ENCODE results near the gene TIMM17B. TPM values are rescaled to one million over a fixed set of nuclear protein-coding genes. Genes with fewer than 3 reads are reported as not detected.
A peak's percentile ranks its signal among the peaks of the same experiment; 100 is the strongest.

The TIMM17B gene
- total and polyA plus RNA-seq, 2 of the 8 experiments (the other 6 are each of a cell fraction or from before 2014, with no cell fraction given), result 77.8 to 246 TPM

DNA sequence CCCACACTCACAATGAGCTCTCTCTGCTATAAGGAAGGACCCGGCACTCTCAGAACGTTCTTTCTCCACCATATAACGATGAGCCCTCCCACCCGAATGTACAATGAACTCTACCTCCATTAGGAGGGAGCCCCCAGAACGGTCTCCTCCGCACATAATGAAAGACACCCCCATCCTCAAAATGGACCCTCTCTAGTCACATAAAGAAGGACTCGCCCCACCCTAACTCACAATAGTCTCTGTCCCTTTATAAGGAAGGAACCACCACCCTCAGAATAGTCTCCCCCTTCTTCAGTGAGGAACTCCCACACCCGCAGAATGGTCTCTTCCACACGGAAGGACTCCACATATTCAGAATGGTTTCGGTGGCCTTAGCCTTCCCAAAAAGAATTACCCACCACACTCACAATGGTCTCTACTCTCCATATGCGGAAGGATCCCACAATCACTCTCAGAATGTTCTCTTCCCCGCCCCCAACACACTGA, 13.4 kb upstream of the TIMM17B start:
- Histone ChIP-seq H4K5ac (ENCODE audit: insufficient read length, low read depth, low read length) (no peak overlapping the region), H3K56ac (replicated peaks; ENCODE audit: insufficient read length, low read depth, low read length) (no peak overlapping the region), H3K79me1 (ENCODE audit: low read depth, low read length) (no peaks in the 10 kb centered on the region; the same call in 1 of the 2 replicates), H2BK15ac (ENCODE audit: low read length) (no peak overlapping the region), H2BK120ac (replicated peaks; ENCODE audit: low read depth, low read length) (no peak overlapping the region), H3K4ac (replicated peaks; ENCODE audit: insufficient read length, low read depth, low read length) (no peak overlapping the region), H2AFZ (ENCODE audit: low read length) (no peak overlapping the region), H3K79me2 (ENCODE audit: control insufficient read depth in 1 of 2, insufficient read depth in 2 of 2, low read length in 2 of 2) (peaks cover 0 to 28% of the 10 kb centered on the region in 2 experiments; a peak in 2 of 4 replicates), H2BK20ac (ENCODE audit: low read length) (no peak overlapping the region), H4K91ac (replicated peaks; ENCODE audit: insufficient read length, low read length) (no peak overlapping the region), H2BK12ac (ENCODE audit: low read depth, low read length) (no peak overlapping the region; the same call in 1 of the 2 replicates), H3K36me3 (ENCODE audit: control insufficient read depth in 2 of 4, insufficient read depth in 4 of 4, low read length in 3 of 4) (peaks cover 11 to 34% (median 25%) of the 10 kb centered on the region in 4 experiments; a peak in 7 of 8 replicates), H3K4me3 (ENCODE audit: extremely low read depth in 1 of 4, insufficient read depth in 2 of 4, low read depth in 3 of 4, low read length in 4 of 4) (peak overlapping the region; percentile 62 to 94 (median 80)), H3K9ac (replicated peaks in 1 of 4; ENCODE audit: extremely low read depth in 1 of 4, low read depth in 3 of 4, low read length in 3 of 4) (peak overlapping the region; percentile 34 to 77 (median 48)), H4K8ac (ENCODE audit: extremely low read depth, insufficient read depth, low read length) (no peak overlapping the region), H3K14ac (ENCODE audit: insufficient read length) (no peak overlapping the region), H3K27me3 (replicated peaks in 1 of 4; ENCODE audit: control insufficient read depth in 3 of 4, extremely low read depth in 1 of 4, insufficient read depth in 3 of 4, low read length in 3 of 4) (no peaks in the 10 kb centered on the region), H3K23me2 (ENCODE audit: low read depth, low read length) (no peaks in the 10 kb centered on the region), H3K4me2 (ENCODE audit: insufficient read depth in 1 of 2, low read depth in 2 of 2, low read length in 2 of 2) (peak overlapping the region; percentile 65 to 71), H3K27ac (ENCODE audit: low read depth, low read length) (peak overlapping the region; percentile 75; the same call in 1 of the 2 replicates), H3K23ac (ENCODE audit: insufficient read length) (no peak overlapping the region), H3K9me3 (ENCODE audit: insufficient read depth in 2 of 2, low read depth in 1 of 2, low read length in 1 of 2) (no peaks in the 10 kb centered on the region; a peak in 1 of 4 replicates), H2BK5ac (ENCODE audit: low read depth, low read length) (peak overlapping the region; percentile 52; the same call in 1 of the 2 replicates), H3K18ac (ENCODE audit: extremely low read depth, low read length) (no peak overlapping the region), H4K20me1 (replicated peaks in 1 of 2; ENCODE audit: control insufficient read depth in 1 of 2, insufficient read depth in 2 of 2, low read length in 2 of 2) (peaks cover 10 to 12% of the 10 kb centered on the region in 2 experiments), H3K4me1 (replicated peaks in 1 of 4; ENCODE audit: control insufficient read depth in 3 of 4, insufficient read depth in 4 of 4, low read length in 3 of 4) (peaks cover 0 to 4% (median 3%) of the 10 kb centered on the region in 4 experiments; a peak in 5 of 7 replicates), H2AK5ac (ENCODE audit: low read depth, low read length) (no peak overlapping the region)
- ChIA-PET POLR2A (ENCODE audit: partially characterized antibody) (interaction anchor here (0.6 to 30.9 kb wide), 18 partner anchors 8 to 262 kb away, joined by 3 to 572 read pairs (median 4); partner anchors contain the start of genes KCND1, OTUD5, PQBP1 and TIMM17B), CTCF (ENCODE audit: partially characterized antibody) (interaction anchor here (0.6 to 1.4 kb wide), 2 partner anchors 17 to 128 kb away, joined by 3 to 4 read pairs; no protein-coding TSS in a partner anchor)
- FAIRE-seq (no peak), DNase-seq (ENCODE audit: low read depth in 1 of 2, low spot score in 2 of 2) (no peak)
- TF ChIP-seq CHD1 (IDR thresholded peaks at IDR 0.05; ENCODE audit: low read depth, low read length) (0 out of 2 replicates have a peak, but pooled peaks have one; percentile 53), FOSL1 (IDR thresholded peaks at IDR 0.05; ENCODE audit: insufficient read depth, low read depth, low read length) (no peak), CBX8 (IDR thresholded peaks at IDR 0.05; ENCODE audit: borderline replicate concordance, low read depth, low read length) (no peak), SAP30 (IDR thresholded peaks at IDR 0.05; ENCODE audit: insufficient read depth, insufficient replicate concordance, low read length) (no peak), RFX5 (IDR thresholded peaks at IDR 0.05; ENCODE audit: borderline replicate concordance, low read depth, low read length) (no peak)
- 21% methylated on average over 9 of the region's 12 CpGs; no CpG with 5 or more reads in 1 of the 2 experiments for WGBS, 2 experiments (ENCODE audit: extremely low coverage in 1 of 2, insufficient coverage in 1 of 2, insufficient read length in 1 of 2, insufficient replicate concordance in 2 of 2, low coverage in 1 of 2, low lambda C conversion rate in 2 of 2, missing lambda C conversion rate in 1 of 2)
